BLaER1 (cell line): ENCODE measurements around the gene SOX5.

Source experiments
- H3K27ac ChIP-seq: shearing (Covaris generic); formaldehyde crosslinking; 2 replicates; pipeline ENCODE4 v1.8.1; 2022
- H3K27me3 ChIP-seq: shearing (Covaris generic); formaldehyde crosslinking; 2 replicates; pipeline ENCODE4 v1.8.1; 2022
- H3K36me3 ChIP-seq: shearing (Covaris generic); formaldehyde crosslinking; 2 replicates; pipeline ENCODE4 v1.8.1; 2022
- H3K4me1 ChIP-seq: shearing (Covaris generic); formaldehyde crosslinking; 2 replicates; pipeline ENCODE4 v1.8.1; 2022
- H3K4me2 ChIP-seq: shearing (Covaris generic); formaldehyde crosslinking; 2 replicates; pipeline ENCODE4 v1.8.1; 2022
- H3K4me3 ChIP-seq: shearing (Covaris generic); formaldehyde crosslinking; 2 replicates; pipeline ENCODE4 v1.8.1; 2022
- H3K9ac ChIP-seq: shearing (Covaris generic); formaldehyde crosslinking; 2 replicates; pipeline ENCODE4 v1.8.1; 2022
- H3K9me3 ChIP-seq: shearing (Covaris generic); formaldehyde crosslinking; 2 replicates; pipeline ENCODE4 v1.8.1; 2022
- H4K20me1 ChIP-seq: shearing (Covaris generic); formaldehyde crosslinking; 2 replicates; pipeline ENCODE4 v1.8.1; 2022
- Cebpa-rat ChIP-seq: shearing (Covaris generic); IDR thresholded peaks from 2 replicates; pipeline ENCODE4 v1.8.1; 2022

SOX5 gene

DNA sequence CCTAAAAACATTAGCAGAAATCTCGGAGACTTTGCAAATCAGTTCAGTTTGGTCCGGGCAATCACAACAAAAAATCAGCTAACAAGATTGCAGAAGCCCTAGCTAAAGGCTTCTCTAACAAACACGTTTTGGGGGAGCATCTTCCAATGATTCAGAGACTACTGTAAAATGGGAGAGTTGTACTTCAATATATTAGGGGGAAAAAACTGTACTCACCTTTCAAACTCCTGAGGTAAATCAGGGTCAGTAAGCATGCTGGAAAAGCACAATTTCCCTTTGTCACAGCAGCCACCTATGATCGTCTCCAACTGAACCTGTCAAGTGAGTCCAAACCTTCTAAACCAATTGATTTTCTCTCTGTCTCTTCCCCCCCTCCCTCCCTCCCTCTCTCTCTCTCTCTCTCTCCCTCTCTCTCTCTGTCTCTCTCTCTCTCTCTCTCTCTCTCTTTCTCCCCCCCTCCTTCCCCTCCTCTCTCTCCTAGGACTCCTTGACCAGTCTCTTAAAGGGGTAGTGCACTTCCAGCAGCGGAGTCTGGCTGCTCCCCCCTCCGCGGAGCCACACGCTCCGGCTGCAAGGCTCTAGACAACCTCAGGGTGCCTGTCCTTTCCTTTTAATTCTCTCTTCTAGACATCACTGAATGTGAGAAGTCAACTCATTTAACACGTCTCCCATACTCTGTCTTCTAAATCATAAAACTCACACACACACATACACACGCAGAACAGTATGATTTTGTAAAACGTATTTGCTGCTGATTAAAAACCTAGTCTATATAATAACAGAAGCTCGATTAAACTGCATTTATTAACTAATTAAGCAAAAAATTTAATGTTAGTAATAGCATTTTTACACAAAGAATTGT lies at the start of gene SOX5:
Gene SOX5 (minus strand): TSS at position 323 of the 862 bp plus-strand sequence. CDS start 69 bp downstream, at position 254.
- no peak within 1 kb of the TSS for H3K4me3 ChIP-seq

DNA sequence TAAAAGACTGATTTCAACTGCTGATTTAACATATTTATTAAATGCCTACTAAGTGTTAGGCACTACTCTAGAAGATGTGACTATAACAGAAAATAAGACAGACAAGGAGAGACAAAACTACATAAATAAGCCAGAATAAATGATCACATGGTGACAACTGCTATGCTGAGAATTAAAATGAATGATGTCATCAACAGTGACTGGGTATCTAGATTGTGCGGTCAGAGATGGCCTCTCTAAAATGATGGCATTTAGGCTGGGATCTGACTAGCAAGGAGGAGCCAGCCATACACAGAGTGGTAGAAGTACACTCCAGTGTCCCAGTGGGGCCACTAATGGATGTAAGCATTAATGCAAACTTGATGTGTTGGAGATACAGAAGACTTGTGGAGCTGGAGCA lies 37.6 kb upstream of the SOX5 start:
- Histone ChIP-seq H3K9ac (no peak overlapping the region), H3K9me3 (no peaks in the 10 kb centered on the region), H3K27ac (no peak overlapping the region), H3K36me3 (no peaks in the 10 kb centered on the region), H3K27me3 (no peaks in the 10 kb centered on the region), H3K4me2 (no peak overlapping the region), H3K4me3 (no peak overlapping the region), H3K4me1 (no peaks in the 10 kb centered on the region), H4K20me1 (no peaks in the 10 kb centered on the region)
- TF ChIP-seq Cebpa-rat, result no peak

More for the DNA sequence above, at the start of gene SOX5:
- Histone ChIP-seq H4K20me1 (no peaks in the 10 kb centered on the region), H3K4me1 (no peaks in the 10 kb centered on the region), H3K27me3 (no peaks in the 10 kb centered on the region), H3K9ac (no peak within 1 kb of the TSS), H3K4me2 (no peak within 1 kb of the TSS), H3K36me3 (no peaks in the 10 kb centered on the region), H3K27ac (no peak within 1 kb of the TSS), H3K9me3 (no peaks in the 10 kb centered on the region)
- TF ChIP-seq Cebpa-rat, result no peak

DNA sequence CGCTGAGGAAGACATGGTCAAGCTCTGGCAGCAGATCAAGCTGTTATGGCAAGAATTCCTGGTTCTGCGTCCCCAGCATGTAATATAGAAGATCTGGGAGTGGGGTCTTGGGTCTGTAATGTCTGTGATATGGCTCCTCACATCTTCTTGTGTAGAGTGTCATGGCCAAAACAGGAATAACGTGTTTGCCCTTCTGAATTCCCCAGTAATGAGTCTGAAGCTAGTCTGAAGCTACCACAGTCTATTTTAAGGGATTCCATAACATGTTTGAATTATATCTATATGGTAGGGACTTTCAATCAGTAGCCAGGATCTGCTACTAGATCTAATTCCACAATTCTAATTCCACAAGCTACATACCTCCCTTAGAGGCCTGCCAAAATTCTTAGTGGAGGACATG lies 31.4 kb upstream of the SOX5 start:
- no peaks in the 10 kb centered on the region for H3K9me3 ChIP-seq
- no peaks in the 10 kb centered on the region for H3K27me3 ChIP-seq
- H3K27ac ChIP-seq, result no peak overlapping the region
- no peaks in the 10 kb centered on the region for H3K36me3 ChIP-seq
- H3K4me1 ChIP-seq, result no peaks in the 10 kb centered on the region
- H3K4me2 ChIP-seq, result no peak overlapping the region
- H3K4me3 ChIP-seq, result no peak overlapping the region
- no peak overlapping the region for H3K9ac ChIP-seq
- TF ChIP-seq Cebpa-rat, result no peak
- H4K20me1 ChIP-seq, result no peaks in the 10 kb centered on the region

DNA sequence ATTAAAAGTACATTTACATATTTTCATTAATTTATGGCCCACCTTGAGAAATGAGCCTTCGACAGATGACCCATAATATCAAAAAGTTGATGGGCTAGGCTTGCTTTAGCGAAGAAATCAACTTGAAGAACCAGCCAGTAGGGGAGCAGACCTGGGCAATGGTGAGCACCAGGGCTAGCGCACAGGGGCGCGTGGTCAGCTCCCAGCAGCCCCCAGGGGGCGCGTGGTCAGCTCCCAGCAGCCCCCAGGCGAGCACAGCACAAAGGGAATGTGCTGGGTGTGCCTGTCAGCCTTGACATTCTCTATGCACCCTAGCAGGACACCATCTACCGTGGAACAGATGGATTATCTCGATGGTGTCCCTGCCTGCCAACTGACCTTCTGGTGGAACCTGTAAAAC lies 15.3 kb upstream of the SOX5 start:
- Histone ChIP-seq H3K4me3 (no peak overlapping the region), H3K9me3 (no peaks in the 10 kb centered on the region), H4K20me1 (no peaks in the 10 kb centered on the region), H3K4me2 (no peak overlapping the region), H3K36me3 (no peaks in the 10 kb centered on the region), H3K27me3 (no peaks in the 10 kb centered on the region), H3K27ac (no peak overlapping the region), H3K4me1 (no peaks in the 10 kb centered on the region), H3K9ac (no peak overlapping the region)
- no peak for TF ChIP-seq Cebpa-rat

DNA sequence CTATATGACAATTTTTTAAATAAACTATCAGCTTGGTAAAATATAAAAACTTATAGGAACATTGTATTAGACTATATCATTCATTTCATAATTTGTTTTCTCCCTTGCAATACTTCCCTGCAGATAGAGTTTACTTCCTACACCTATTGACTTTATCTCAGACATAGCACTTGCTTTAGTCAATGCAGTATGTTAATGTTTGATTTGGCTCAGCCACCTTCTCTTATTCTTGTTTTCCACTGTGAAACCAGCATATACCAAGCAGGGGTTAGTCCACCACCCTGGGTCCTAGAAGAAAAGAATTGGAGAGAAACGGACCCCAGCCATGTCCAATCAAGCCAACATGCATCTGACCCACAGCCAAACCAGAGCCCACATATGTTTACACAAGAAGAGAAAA lies 10.4 kb upstream of the SOX5 start:
- no peak for TF ChIP-seq Cebpa-rat

DNA sequence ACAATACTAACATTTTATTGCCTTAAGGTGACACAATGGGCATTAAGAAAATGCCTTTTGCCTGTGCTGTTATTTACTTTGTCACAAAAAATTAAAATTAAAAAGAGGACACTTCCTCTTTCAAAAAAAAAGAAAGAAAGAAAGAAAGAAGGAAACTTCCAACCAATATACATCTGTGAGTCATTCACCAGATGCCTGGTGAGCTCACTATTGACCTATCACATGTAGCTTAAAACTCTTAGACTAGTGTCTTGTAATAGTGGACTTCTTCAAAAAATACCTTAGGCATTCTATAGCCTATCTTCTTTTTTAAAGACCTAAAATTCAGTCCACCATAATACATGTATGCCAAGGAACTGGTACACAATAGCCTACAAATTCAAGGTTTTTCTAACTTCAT lies 4.9 kb upstream of the SOX5 start:
- no peaks in the 10 kb centered on the region for H3K4me1 ChIP-seq
- H3K27ac ChIP-seq, result no peak overlapping the region
- TF ChIP-seq Cebpa-rat, result no peak
- H3K9ac ChIP-seq, result no peak overlapping the region
- H3K9me3 ChIP-seq, result no peaks in the 10 kb centered on the region
- H3K4me3 ChIP-seq, result no peak overlapping the region
- no peaks in the 10 kb centered on the region for H3K27me3 ChIP-seq
- H3K4me2 ChIP-seq, result no peak overlapping the region
- H3K36me3 ChIP-seq, result no peaks in the 10 kb centered on the region
- no peaks in the 10 kb centered on the region for H4K20me1 ChIP-seq

More for the DNA sequence above, 10.4 kb upstream of the SOX5 start:
- H3K27ac ChIP-seq, result no peak overlapping the region
- no peaks in the 10 kb centered on the region for H3K9me3 ChIP-seq
- H3K27me3 ChIP-seq, result no peaks in the 10 kb centered on the region
- no peak overlapping the region for H3K4me2 ChIP-seq
- H3K36me3 ChIP-seq, result no peaks in the 10 kb centered on the region
- no peak overlapping the region for H3K9ac ChIP-seq
- H4K20me1 ChIP-seq, result no peaks in the 10 kb centered on the region
- no peaks in the 10 kb centered on the region for H3K4me1 ChIP-seq
- no peak overlapping the region for H3K4me3 ChIP-seq

DNA sequence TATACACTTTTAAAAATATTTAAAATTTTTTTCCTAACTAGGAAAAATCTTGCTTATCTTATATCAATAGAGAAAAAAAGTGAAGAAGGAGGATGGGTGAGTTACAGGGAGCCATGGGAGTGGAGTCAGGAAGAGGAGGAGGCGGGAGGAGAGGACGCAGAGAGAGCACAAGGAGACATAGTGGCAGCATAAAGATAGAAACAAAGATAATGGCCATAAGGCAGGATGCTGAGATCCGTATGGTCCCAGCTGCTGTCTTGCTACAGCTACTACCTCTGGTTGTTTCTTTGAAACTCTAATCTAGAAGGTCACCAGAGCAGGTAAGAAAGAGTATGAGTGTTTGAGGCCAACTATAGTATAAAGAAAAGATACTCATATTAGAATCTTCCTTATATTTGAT lies 2.6 kb upstream of the SOX5 start:
- H3K27ac ChIP-seq, result no peak overlapping the region
- no peaks in the 10 kb centered on the region for H3K9me3 ChIP-seq
- no peak for TF ChIP-seq Cebpa-rat
- H3K27me3 ChIP-seq, result no peaks in the 10 kb centered on the region
- H3K4me3 ChIP-seq, result no peak overlapping the region
- no peaks in the 10 kb centered on the region for H3K4me1 ChIP-seq
- H3K36me3 ChIP-seq, result no peaks in the 10 kb centered on the region
- no peak overlapping the region for H3K4me2 ChIP-seq
- H3K9ac ChIP-seq, result no peak overlapping the region
- no peaks in the 10 kb centered on the region for H4K20me1 ChIP-seq

DNA sequence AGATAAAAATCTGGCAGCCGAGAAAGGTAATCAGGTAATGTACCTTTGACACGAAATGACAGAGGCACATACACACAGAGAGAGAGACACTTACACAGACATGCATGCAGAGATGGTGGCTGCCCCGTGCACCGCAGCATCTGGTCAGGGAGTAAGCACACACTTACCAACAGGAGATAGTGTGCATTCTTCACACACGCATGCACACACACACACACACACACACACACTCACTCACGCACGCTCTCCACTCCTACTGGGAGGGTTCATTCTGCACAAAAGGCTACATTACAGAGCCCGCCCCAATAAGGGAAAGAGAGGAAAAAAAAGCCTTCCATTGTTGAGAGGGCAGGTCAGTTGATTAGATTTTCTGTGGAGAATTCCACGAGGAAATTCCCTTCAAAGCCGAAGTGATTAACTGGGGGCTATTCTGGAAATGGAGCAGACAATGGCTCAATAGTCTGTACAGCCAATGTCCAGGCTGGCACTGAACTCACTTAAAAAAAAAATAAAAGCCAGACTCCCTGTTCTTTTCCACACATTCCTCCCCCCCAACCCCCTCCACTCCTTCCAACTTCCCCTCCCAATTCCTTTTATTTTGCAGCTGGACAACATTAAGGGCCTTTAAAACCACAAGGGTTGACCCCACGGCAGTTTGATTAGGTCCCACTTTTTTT lies 1.4 kb upstream of the SOX5 start:
- Histone ChIP-seq H3K36me3 (no peaks in the 10 kb centered on the region), H3K27me3 (no peaks in the 10 kb centered on the region), H4K20me1 (no peaks in the 10 kb centered on the region), H3K4me2 (no peak overlapping the region), H3K9ac (no peak overlapping the region), H3K4me3 (no peak overlapping the region), H3K27ac (no peak overlapping the region), H3K4me1 (no peaks in the 10 kb centered on the region), H3K9me3 (no peaks in the 10 kb centered on the region)
- no peak for TF ChIP-seq Cebpa-rat

DNA sequence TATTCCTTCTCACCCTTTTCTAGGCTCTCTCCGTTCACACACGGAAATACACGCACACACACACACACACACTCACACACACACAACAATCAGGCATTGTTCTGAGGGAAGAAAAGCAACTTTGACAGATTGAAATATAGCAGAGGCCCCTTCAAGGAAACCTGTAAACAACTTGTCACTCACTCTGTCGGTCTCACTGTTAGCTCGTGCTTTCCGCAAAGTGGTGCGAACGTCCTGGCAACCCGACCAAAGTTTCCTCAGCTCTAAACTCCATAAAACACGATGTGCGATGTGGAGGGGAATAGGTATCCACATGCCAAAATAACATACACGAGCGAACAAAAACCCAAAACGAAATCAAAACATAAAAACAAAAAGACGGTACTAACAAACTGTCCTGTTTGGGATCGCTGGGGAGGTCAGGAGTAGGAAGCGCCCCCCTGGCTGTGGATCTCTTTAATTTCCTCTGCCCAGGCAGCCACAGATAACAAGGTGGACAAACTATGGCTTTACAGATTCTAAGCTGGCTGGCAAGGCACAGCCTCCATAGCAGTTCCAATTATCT lies 822 bp upstream of the SOX5 start:
- no peaks in the 10 kb centered on the region for H3K4me1 ChIP-seq
- no peaks in the 10 kb centered on the region for H3K36me3 ChIP-seq
- no peak overlapping the region for H3K9ac ChIP-seq
- no peaks in the 10 kb centered on the region for H3K27me3 ChIP-seq
- no peaks in the 10 kb centered on the region for H3K9me3 ChIP-seq
- TF ChIP-seq Cebpa-rat, result no peak
- no peaks in the 10 kb centered on the region for H4K20me1 ChIP-seq
- no peak overlapping the region for H3K4me3 ChIP-seq
- no peak overlapping the region for H3K4me2 ChIP-seq
- no peak overlapping the region for H3K27ac ChIP-seq

DNA sequence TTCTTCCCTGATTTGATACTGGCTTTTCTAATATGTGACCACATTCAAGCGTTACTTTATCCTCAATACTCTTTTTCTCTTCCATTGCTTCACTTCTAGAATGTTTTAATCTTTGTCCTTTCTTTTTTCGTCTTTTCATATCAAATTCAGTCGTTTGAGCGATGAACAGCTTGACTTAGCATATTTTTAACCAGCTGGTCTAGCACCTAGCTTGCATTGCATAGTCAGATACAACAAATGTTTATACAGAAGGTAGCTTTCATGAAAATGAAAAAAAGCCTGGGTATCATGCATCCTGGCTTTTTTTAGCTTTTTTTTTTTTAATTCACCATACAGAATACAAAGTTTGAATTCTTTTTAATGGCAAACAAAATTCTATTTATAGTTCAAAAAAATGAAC lies 1.2 kb downstream of the SOX5 start:
- no peaks in the 10 kb centered on the region for H3K36me3 ChIP-seq
- H3K4me2 ChIP-seq, result no peak overlapping the region
- H3K9ac ChIP-seq, result no peak overlapping the region
- no peaks in the 10 kb centered on the region for H3K4me1 ChIP-seq
- TF ChIP-seq Cebpa-rat, result no peak
- no peak overlapping the region for H3K27ac ChIP-seq
- no peaks in the 10 kb centered on the region for H3K9me3 ChIP-seq
- H3K4me3 ChIP-seq, result no peak overlapping the region
- H3K27me3 ChIP-seq, result no peaks in the 10 kb centered on the region
- H4K20me1 ChIP-seq, result no peaks in the 10 kb centered on the region
